B cell (primary cell): Measurements from ENCODE around the gene SPACA7.

Experiments used
- EZH2 ChIP-seq: IDR thresholded peaks from 2 replicates; pipeline ENCODE4 v1.6.1; 2012; ENCODE audit warnings: borderline replicate concordance, low read depth, mild to moderate bottlenecking, moderate library complexity, low read length; ENCODE audit not compliant: insufficient read depth, poor library complexity, severe bottlenecking
- TF ChIP-seq, protein P1 (sequence below): fragments of 200-600 bp; IDR thresholded peaks from one replicate; pipeline ENCODE4 v1.8.0; 2022; ENCODE audit warnings: antibody characterized with exemption, mild to moderate bottlenecking

DNA sequence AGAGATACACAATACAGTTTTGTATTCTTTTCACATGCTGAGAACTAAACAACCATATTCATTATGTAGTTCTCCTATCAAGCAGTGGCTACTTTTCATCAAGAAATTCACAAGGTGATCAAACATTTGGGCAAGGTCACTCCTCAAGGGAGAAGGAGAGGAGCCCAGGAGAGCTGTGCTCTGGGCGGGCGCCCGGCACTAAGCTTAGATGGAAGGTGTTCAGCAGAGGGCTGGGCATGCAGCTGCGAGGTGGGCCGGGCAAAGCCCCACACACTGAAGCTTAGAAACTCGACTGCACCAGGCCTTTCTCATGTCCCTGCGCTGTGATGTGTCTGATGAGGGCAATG is 30.4 kb upstream of the SPACA7 start:
- TF ChIP-seq, protein P1, sequence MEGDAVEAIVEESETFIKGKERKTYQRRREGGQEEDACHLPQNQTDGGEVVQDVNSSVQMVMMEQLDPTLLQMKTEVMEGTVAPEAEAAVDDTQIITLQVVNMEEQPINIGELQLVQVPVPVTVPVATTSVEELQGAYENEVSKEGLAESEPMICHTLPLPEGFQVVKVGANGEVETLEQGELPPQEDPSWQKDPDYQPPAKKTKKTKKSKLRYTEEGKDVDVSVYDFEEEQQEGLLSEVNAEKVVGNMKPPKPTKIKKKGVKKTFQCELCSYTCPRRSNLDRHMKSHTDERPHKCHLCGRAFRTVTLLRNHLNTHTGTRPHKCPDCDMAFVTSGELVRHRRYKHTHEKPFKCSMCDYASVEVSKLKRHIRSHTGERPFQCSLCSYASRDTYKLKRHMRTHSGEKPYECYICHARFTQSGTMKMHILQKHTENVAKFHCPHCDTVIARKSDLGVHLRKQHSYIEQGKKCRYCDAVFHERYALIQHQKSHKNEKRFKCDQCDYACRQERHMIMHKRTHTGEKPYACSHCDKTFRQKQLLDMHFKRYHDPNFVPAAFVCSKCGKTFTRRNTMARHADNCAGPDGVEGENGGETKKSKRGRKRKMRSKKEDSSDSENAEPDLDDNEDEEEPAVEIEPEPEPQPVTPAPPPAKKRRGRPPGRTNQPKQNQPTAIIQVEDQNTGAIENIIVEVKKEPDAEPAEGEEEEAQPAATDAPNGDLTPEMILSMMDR = no peak
- no peak for TF ChIP-seq EZH2
